Smooth muscle cell (in vitro differentiated cells): Measurements from ENCODE around the gene GCN1. TPM values are rescaled to one million over a fixed set of nuclear protein-coding genes. Genes with fewer than 3 reads are reported as not detected.

Source experiments
- DNase-seq: peaks from one replicate; lab custom pipeline; 2025; ENCODE audit not compliant: unreplicated experiment; lab: John Stamatoyannopoulos, UW
- H2AFZ ChIP-seq: fragments of 200-600 bp; sonication (generic); 2 replicates; pipeline ENCODE4 v1.6.0; 2016; ENCODE audit warnings: antibody characterized with exemption, low read depth, mild to moderate bottlenecking
- H3F3A ChIP-seq: fragments of 200-600 bp; sonication (generic); 2 replicates; pipeline ENCODE4 v1.6.0; 2017; ENCODE audit warnings: antibody characterized with exemption, low read depth
- H3K27ac ChIP-seq: fragments of 200-600 bp; sonication (generic); 2 replicates; pipeline ENCODE4 v1.5.1; 2016; ENCODE audit warnings: low read depth, mild to moderate bottlenecking
- H3K27me3 ChIP-seq: fragments of 200-600 bp; sonication (generic); 2 replicates; pipeline ENCODE4 v1.6.1; 2016; ENCODE audit warnings: low read depth, mild to moderate bottlenecking
- H3K36me3 ChIP-seq: fragments of 200-600 bp; sonication (generic); 2 replicates; pipeline ENCODE4 v1.5.1; 2016; ENCODE audit warnings: low read depth
- H3K4me1 ChIP-seq: fragments of 200-600 bp; sonication (generic); 2 replicates; pipeline ENCODE4 v1.5.1; 2016; ENCODE audit warnings: low read depth
- H3K4me2 ChIP-seq: fragments of 200-600 bp; sonication (generic); 2 replicates; pipeline ENCODE4 v1.6.0; 2016; ENCODE audit warnings: mild to moderate bottlenecking
- H3K4me3 ChIP-seq: fragments of 200-600 bp; sonication (generic); 2 replicates; pipeline ENCODE4 v1.5.1; 2016; ENCODE audit warnings: mild to moderate bottlenecking
- H3K79me2 ChIP-seq: fragments of 200-600 bp; sonication (generic); 2 replicates; pipeline ENCODE4 v1.6.0; 2016; ENCODE audit warnings: low read depth, mild to moderate bottlenecking
- H3K9ac ChIP-seq: fragments of 200-600 bp; sonication (generic); 2 replicates; pipeline ENCODE4 v1.6.0; 2016; ENCODE audit warnings: low read depth
- H3K9me3 ChIP-seq: fragments of 200-600 bp; sonication (generic); replicated peaks from 2 replicates; pipeline ENCODE4 v1.5.1; 2016; ENCODE audit warnings: low read depth
- H4K20me1 ChIP-seq: fragments of 200-600 bp; sonication (generic); 2 replicates; pipeline ENCODE4 v1.6.0; 2016; ENCODE audit warnings: low read depth
- CTCF ChIP-seq: fragments of 200-600 bp; sonication (generic); IDR thresholded peaks from 2 replicates; pipeline ENCODE4 v1.5.1; 2017; ENCODE audit warnings: borderline replicate concordance, mild to moderate bottlenecking, antibody characterized with exemption; ENCODE audit not compliant: insufficient read depth, poor library complexity, severe bottlenecking
- WGBS: methylation state at CpG from one replicate; pipeline ENCODE4 v1.1.7; 2016; ENCODE audit warnings: low lambda C conversion rate; 5-methylcytosine and 5-hydroxymethylcytosine counted together
- polyA plus RNA-seq: library from polyadenylated mRNA; unstranded; fragments of >200 nt; fragmentation: Nextera tagmentation; extraction: Ambion mirVana; gene quantifications from 2 replicates; pipeline ENCODE4 v1.2.1, GENCODE V29; 2016
- total RNA-seq: library from RNA; depleted of rRNA; stranded (reverse); fragments of >200 nt; gene quantifications from 2 replicates; pipeline ENCODE4 v1.2.3, GENCODE V29; 2014

GCN1 gene
- total and polyA plus RNA-seq, 2 experiments from 2014 or later = 31.6 to 44.3 TPM

GRCh38 chr12:120221576-120221900 lies 27.0 kb upstream of the GCN1 start:
- H3K79me2 ChIP-seq = peaks cover 18% of the 10 kb centered on the region
- H3F3A ChIP-seq = no peaks in the 10 kb centered on the region
- no peaks in the 10 kb centered on the region for H3K9me3 ChIP-seq
- H3K27me3 ChIP-seq = no peaks in the 10 kb centered on the region
- no peak overlapping the region for H3K9ac ChIP-seq
- H4K20me1 ChIP-seq = peaks cover 41% of the 10 kb centered on the region
- no peak overlapping the region for H3K27ac ChIP-seq
- DNase-seq = no peak
- no peak overlapping the region for H3K4me2 ChIP-seq
- no peak for TF ChIP-seq CTCF
- H3K4me3 ChIP-seq = no peak overlapping the region
- H3K4me1 ChIP-seq = peaks cover 12% of the 10 kb centered on the region
- no peaks in the 10 kb centered on the region for H3K36me3 ChIP-seq
- no peak overlapping the region for H2AFZ ChIP-seq
- WGBS = 99% methylated on average over 13 of the region's 13 CpGs

GRCh38 chr12:120220838-120221575 lies 26.5 kb upstream of the GCN1 start:
- Histone ChIP-seq H3K79me2 (peaks cover 13% of the 10 kb centered on the region), H3K27ac (no peak overlapping the region), H3K4me3 (no peak overlapping the region), H3K9ac (no peak overlapping the region), H2AFZ (no peak overlapping the region), H3K4me2 (no peak overlapping the region), H4K20me1 (peaks cover 36% of the 10 kb centered on the region), H3K9me3 (no peaks in the 10 kb centered on the region), H3K36me3 (no peaks in the 10 kb centered on the region), H3K27me3 (no peaks in the 10 kb centered on the region), H3F3A (no peaks in the 10 kb centered on the region), H3K4me1 (peaks cover 12% of the 10 kb centered on the region)
- no peak for DNase-seq
- WGBS = 89% methylated on average over 10 of the region's 10 CpGs
- no peak for TF ChIP-seq CTCF

DNA sequence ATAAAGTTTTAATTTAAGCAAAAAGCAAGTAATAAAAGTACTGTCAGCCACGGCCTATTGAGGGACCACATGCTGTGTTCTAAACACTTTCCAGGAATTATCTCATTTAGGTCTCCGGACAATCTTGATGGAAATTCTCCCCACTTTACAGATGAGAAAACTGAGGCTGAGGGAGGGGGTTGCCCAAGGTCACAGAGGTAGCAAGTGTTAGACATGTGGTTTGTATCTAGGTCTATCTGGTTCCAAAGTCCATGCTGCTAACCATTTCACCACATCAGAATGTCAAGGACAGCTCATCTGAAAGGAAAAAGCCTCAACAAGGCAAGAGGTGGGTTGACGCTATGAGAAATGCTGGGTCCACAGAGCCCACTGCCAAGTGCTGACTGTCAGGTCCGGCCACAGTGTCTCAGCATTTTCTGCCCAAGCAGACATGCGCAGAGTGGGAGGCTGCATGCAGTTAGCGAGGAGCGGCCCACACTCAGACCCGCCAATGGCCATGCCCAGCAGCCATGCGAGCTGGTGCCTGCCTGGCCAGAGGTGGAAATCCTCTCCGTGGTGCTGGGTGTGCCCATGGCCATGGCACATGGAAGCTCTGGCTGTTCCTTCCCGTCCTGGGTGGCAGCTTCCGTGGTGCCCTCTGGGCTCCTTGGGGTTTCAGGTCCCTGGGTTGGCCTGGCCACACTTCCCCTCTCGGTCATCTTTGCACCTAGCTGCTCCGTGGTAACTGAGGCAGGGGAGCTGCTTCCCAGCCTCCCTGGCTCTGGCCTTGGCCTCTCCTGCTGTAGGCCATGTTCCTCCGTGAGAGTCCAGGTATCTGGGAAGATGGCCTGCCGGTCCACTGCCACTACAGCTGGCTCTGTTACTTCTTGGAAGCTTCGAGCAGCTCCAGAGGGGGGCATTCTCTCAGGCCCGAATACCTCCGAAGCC lies 24.4 kb upstream of the GCN1 start:
- Histone ChIP-seq H3K4me1 (no peaks in the 10 kb centered on the region), H3K27me3 (no peaks in the 10 kb centered on the region), H3K27ac (no peak overlapping the region), H3K9ac (no peak overlapping the region), H3K9me3 (no peaks in the 10 kb centered on the region), H3K36me3 (no peaks in the 10 kb centered on the region), H3K4me3 (no peak overlapping the region), H4K20me1 (peaks cover 15% of the 10 kb centered on the region), H3K4me2 (no peak overlapping the region), H3F3A (no peaks in the 10 kb centered on the region), H2AFZ (no peak overlapping the region), H3K79me2 (no peaks in the 10 kb centered on the region)
- TF ChIP-seq CTCF = no peak
- DNase-seq = no peak
- 97% methylated on average over 19 of the region's 19 CpGs for WGBS
